Mononuclear cell (primary cell): ENCODE measurements around the gene LRRC8B. TPM values are rescaled to one million over a fixed set of nuclear protein-coding genes. Genes with fewer than 3 reads are reported as not detected.
"Not testable (repeated sequence)": the region's sequence is repeated elsewhere in the genome, so short reads cannot be mapped to it uniquely, and the experiment has no call there.

Source experiments
- H3K27me3 ChIP-seq: 2 replicates; pipeline ENCODE4 v1.6.0; 2011; ENCODE audit warnings: low read length, control low read depth; ENCODE audit not compliant: insufficient read depth
- H3K4me1 ChIP-seq: 2 replicates; pipeline ENCODE4 v1.5.1; 2011; ENCODE audit warnings: mild to moderate bottlenecking, low read length, control low read depth; ENCODE audit not compliant: insufficient read depth
- H3K4me3 ChIP-seq: 2 replicates; pipeline ENCODE4 v1.5.1; 2011; ENCODE audit warnings: mild to moderate bottlenecking, low read length, moderate library complexity
- H3K9me3 ChIP-seq: 2 replicates; pipeline ENCODE4 v1.5.1; 2011; ENCODE audit warnings: low read depth, mild to moderate bottlenecking, control low read depth, low read length
- total RNA-seq: library from RNA; depleted of rRNA; stranded (reverse); fragments of >200 nt; gene quantifications from one replicate; pipeline ENCODE4 v1.2.3, GENCODE V29; 2012

Gene LRRC8B
- total RNA-seq, 1 donor: 25.3 TPM

GRCh38 chr1:89532866-89533265 lies 8.2 kb downstream of the LRRC8B start:
- H3K4me3 ChIP-seq: no peak overlapping the region
- peaks cover 9% of the 10 kb centered on the region for H3K4me1 ChIP-seq
- no peaks in the 10 kb centered on the region for H3K9me3 ChIP-seq
- H3K27me3 ChIP-seq: no peaks in the 10 kb centered on the region

- H3K4me3 ChIP-seq: no peak overlapping the region
- H3K27me3 ChIP-seq: no peaks in the 10 kb centered on the region
- H3K9me3 ChIP-seq: no peaks in the 10 kb centered on the region
- peaks cover 22% of the 10 kb centered on the region for H3K4me1 ChIP-seq
Measured at GRCh38 chr1:89535537-89535936, 10.9 kb downstream of the LRRC8B start.

GRCh38 chr1:89536555-89537341 lies 12.1 kb downstream of the LRRC8B start:
- Histone ChIP-seq H3K4me1 (peaks cover 18% of the 10 kb centered on the region), H3K4me3 (no peak overlapping the region), H3K27me3 (no peaks in the 10 kb centered on the region), H3K9me3 (no peaks in the 10 kb centered on the region)

- Histone ChIP-seq H3K4me3 (no peak overlapping the region), H3K4me1 (peaks cover 17% of the 10 kb centered on the region), H3K9me3 (no peaks in the 10 kb centered on the region), H3K27me3 (no peaks in the 10 kb centered on the region)
Measured at GRCh38 chr1:89538361-89538760, 13.7 kb downstream of the LRRC8B start.

GRCh38 chr1:89539128-89539527 lies 14.5 kb downstream of the LRRC8B start:
- peaks cover 17% of the 10 kb centered on the region for H3K4me1 ChIP-seq
- no peaks in the 10 kb centered on the region for H3K27me3 ChIP-seq
- H3K9me3 ChIP-seq: no peaks in the 10 kb centered on the region
- no peak overlapping the region for H3K4me3 ChIP-seq

GRCh38 chr1:89540406-89540970 lies 15.9 kb downstream of the LRRC8B start:
- Histone ChIP-seq H3K27me3 (no peaks in the 10 kb centered on the region), H3K4me1 (peaks cover 20% of the 10 kb centered on the region), H3K9me3 (no peaks in the 10 kb centered on the region), H3K4me3 (no peak overlapping the region)

GRCh38 chr1:89542345-89542744 lies 17.7 kb downstream of the LRRC8B start:
- Histone ChIP-seq H3K4me1 (peaks cover 23% of the 10 kb centered on the region), H3K4me3 (no peak overlapping the region)

GRCh38 chr1:89543632-89544031 lies 19.0 kb downstream of the LRRC8B start:
- H3K27me3 ChIP-seq, H3K9me3 ChIP-seq, H3K4me3 ChIP-seq: not testable (repeated sequence)
- H3K4me1 ChIP-seq: peaks cover 13% of the 10 kb centered on the region

More at GRCh38 chr1:89542345-89542744, 17.7 kb downstream of the LRRC8B start:
- no peaks in the 10 kb centered on the region for H3K9me3 ChIP-seq
- H3K27me3 ChIP-seq: no peaks in the 10 kb centered on the region

GRCh38 chr1:89545264-89546038 lies 20.8 kb downstream of the LRRC8B start:
- Histone ChIP-seq H3K27me3 (no peaks in the 10 kb centered on the region), H3K4me1 (peaks cover 8% of the 10 kb centered on the region), H3K9me3 (no peaks in the 10 kb centered on the region), H3K4me3 (no peak overlapping the region)

GRCh38 chr1:89546082-89546889 lies 21.7 kb downstream of the LRRC8B start:
- Histone ChIP-seq H3K9me3 (no peaks in the 10 kb centered on the region), H3K4me3 (no peak overlapping the region), H3K27me3 (no peaks in the 10 kb centered on the region), H3K4me1 (peaks cover 6% of the 10 kb centered on the region)

- Histone ChIP-seq H3K4me3 (no peak overlapping the region), H3K9me3 (no peaks in the 10 kb centered on the region), H3K4me1 (peaks cover 6% of the 10 kb centered on the region), H3K27me3 (no peaks in the 10 kb centered on the region)
Measured at GRCh38 chr1:89546934-89547562, 22.4 kb downstream of the LRRC8B start.

GRCh38 chr1:89547563-89548116 lies 23.0 kb downstream of the LRRC8B start:
- no peaks in the 10 kb centered on the region for H3K9me3 ChIP-seq
- no peak overlapping the region for H3K4me3 ChIP-seq
- no peaks in the 10 kb centered on the region for H3K27me3 ChIP-seq
- peaks cover 6% of the 10 kb centered on the region for H3K4me1 ChIP-seq

GRCh38 chr1:89548122-89548857 lies 23.7 kb downstream of the LRRC8B start:
- H3K4me3 ChIP-seq: no peak overlapping the region
- H3K9me3 ChIP-seq: no peaks in the 10 kb centered on the region
- H3K27me3 ChIP-seq: no peaks in the 10 kb centered on the region
- H3K4me1 ChIP-seq: peaks cover 9% of the 10 kb centered on the region
